KMS-11 (cell line): ENCODE data around the gene MLH3.

ENCODE experiments used
- H2AFZ ChIP-seq: fragments of 200-600 bp; sonication (generic); 2 replicates; pipeline ENCODE4 v1.6.1; 2016; ENCODE audit warnings: antibody characterized with exemption, mixed run types, low read depth
- H3K27ac ChIP-seq: fragments of 200-600 bp; sonication (generic); 2 replicates; pipeline ENCODE4 v1.6.1; 2016; ENCODE audit warnings: mild to moderate bottlenecking, mixed run types
- H3K27me3 ChIP-seq: fragments of 200-600 bp; sonication (generic); 2 replicates; pipeline ENCODE4 v1.6.1; 2017; ENCODE audit warnings: mild to moderate bottlenecking, low read depth, mixed run types, moderate library complexity; ENCODE audit not compliant: insufficient read depth
- H3K36me3 ChIP-seq: fragments of 200-600 bp; sonication (generic); 2 replicates; pipeline ENCODE4 v1.6.1; 2017; ENCODE audit warnings: mild to moderate bottlenecking, mixed run types; ENCODE audit not compliant: insufficient read depth
- H3K4me1 ChIP-seq: fragments of 200-600 bp; sonication (generic); 2 replicates; pipeline ENCODE4 v1.6.1; 2016; ENCODE audit warnings: mild to moderate bottlenecking, low read depth, mixed run types; ENCODE audit not compliant: poor library complexity, severe bottlenecking
- H3K4me2 ChIP-seq: fragments of 200-600 bp; sonication (generic); 2 replicates; pipeline ENCODE4 v1.7.0; 2016; ENCODE audit warnings: mild to moderate bottlenecking, mixed run types
- H3K4me3 ChIP-seq: fragments of 200-600 bp; sonication (generic); IDR thresholded peaks from 2 replicates; pipeline ENCODE4 v1.6.1; 2017; ENCODE audit warnings: low read depth, low read length, mixed read lengths; ENCODE audit not compliant: insufficient read depth
- H3K79me2 ChIP-seq: fragments of 200-600 bp; sonication (generic); 2 replicates; pipeline ENCODE4 v1.6.1; 2016; ENCODE audit warnings: low read depth, mixed run types; ENCODE audit not compliant: insufficient read depth
- H3K9ac ChIP-seq: fragments of 200-600 bp; sonication (generic); 2 replicates; pipeline ENCODE4 v1.6.1; 2016; ENCODE audit warnings: mild to moderate bottlenecking, mixed run types
- H4K20me1 ChIP-seq: fragments of 200-600 bp; sonication (generic); 2 replicates; pipeline ENCODE4 v1.6.1; 2016; ENCODE audit warnings: mild to moderate bottlenecking, mixed run types; ENCODE audit not compliant: insufficient read depth
- TF ChIP-seq, protein P1 (sequence below): fragments of 200-600 bp; sonication (generic); conservative IDR thresholded peaks from 2 replicates; pipeline ENCODE4 v1.6.1; 2017; ENCODE audit warnings: low read depth, mild to moderate bottlenecking, antibody characterized with exemption, low read length, moderate library complexity, mixed read lengths

Gene MLH3

DNA sequence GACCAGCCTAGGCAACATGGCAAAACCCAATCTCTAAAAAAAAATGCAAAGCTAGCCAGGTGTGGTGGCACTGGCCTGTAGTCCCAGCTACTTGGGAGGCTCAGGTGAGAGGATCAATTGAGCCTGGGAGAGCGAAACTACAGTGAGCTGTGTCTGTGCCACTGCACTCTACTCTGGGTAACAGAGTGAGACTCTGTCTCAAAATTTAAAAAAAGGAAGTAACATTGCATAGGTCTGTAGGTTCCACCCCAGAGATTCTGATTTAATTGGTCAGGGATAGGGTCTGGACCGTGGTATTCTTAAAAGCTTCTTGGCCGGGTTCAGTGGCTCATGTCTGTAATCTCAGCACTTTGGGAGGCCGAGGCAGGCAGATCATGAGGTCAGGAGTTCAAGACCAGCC lies 44.4 kb upstream of the MLH3 start:
- Histone ChIP-seq H3K4me2 (no peak overlapping the region), H3K4me1 (no peaks in the 10 kb centered on the region), H3K27ac (no peak overlapping the region), H3K27me3 (no peaks in the 10 kb centered on the region), H3K36me3 (no peaks in the 10 kb centered on the region), H3K4me3 (no peak overlapping the region), H2AFZ (no peak overlapping the region), H3K79me2 (no peaks in the 10 kb centered on the region), H3K9ac (no peak overlapping the region), H4K20me1 (no peaks in the 10 kb centered on the region)
- TF ChIP-seq, protein P1, sequence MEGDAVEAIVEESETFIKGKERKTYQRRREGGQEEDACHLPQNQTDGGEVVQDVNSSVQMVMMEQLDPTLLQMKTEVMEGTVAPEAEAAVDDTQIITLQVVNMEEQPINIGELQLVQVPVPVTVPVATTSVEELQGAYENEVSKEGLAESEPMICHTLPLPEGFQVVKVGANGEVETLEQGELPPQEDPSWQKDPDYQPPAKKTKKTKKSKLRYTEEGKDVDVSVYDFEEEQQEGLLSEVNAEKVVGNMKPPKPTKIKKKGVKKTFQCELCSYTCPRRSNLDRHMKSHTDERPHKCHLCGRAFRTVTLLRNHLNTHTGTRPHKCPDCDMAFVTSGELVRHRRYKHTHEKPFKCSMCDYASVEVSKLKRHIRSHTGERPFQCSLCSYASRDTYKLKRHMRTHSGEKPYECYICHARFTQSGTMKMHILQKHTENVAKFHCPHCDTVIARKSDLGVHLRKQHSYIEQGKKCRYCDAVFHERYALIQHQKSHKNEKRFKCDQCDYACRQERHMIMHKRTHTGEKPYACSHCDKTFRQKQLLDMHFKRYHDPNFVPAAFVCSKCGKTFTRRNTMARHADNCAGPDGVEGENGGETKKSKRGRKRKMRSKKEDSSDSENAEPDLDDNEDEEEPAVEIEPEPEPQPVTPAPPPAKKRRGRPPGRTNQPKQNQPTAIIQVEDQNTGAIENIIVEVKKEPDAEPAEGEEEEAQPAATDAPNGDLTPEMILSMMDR: no peak

DNA sequence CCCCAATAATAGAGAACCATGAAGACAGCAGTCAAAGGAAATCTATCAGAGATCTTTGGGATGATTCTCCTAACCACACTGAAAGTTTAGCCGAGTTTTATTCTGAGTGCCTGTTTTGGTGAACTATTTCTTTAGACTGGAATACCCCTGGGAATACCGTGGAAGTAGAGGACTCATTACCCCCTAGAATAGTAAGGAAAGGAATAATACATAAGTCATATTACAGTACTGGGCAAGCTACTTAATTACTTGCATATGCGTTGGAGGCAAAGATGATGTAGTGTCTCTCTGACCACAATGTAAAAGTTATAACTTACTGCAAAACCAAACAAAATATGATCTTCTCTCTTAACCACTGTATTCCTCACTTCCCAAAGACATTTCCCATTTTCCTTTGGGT lies 43.6 kb upstream of the MLH3 start:
- no peaks in the 10 kb centered on the region for H3K79me2 ChIP-seq
- no peaks in the 10 kb centered on the region for H3K36me3 ChIP-seq
- no peaks in the 10 kb centered on the region for H3K4me1 ChIP-seq
- H3K9ac ChIP-seq: no peak overlapping the region
- H3K4me2 ChIP-seq: no peak overlapping the region
- TF ChIP-seq, protein P1: no peak
- no peaks in the 10 kb centered on the region for H3K27me3 ChIP-seq
- no peak overlapping the region for H2AFZ ChIP-seq
- no peaks in the 10 kb centered on the region for H4K20me1 ChIP-seq
- no peak overlapping the region for H3K4me3 ChIP-seq
- no peak overlapping the region for H3K27ac ChIP-seq

GRCh38 chr14:75092698-75093097 lies 41.4 kb upstream of the MLH3 start:
- no peaks in the 10 kb centered on the region for H3K36me3 ChIP-seq

DNA sequence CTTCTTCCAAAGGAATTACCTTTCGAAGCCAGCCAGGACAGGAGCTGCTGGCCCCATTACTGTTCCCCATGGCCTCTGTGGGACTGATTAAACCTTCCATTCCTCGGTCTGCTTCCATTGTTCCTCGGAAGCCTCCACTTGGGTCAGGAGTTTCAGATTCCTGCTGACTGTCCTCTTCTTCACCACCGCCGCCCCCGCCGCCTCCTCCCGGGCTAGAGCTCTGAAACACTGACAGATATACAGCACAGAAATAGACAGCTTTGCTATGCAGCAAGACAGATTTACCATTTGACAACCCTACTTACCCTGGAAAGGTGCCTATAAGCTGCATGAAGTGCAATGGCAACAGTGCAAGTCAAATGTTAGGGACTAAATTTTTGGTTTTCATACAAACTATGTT lies 40.0 kb upstream of the MLH3 start:
- Histone ChIP-seq H4K20me1 (no peaks in the 10 kb centered on the region), H3K36me3 (no peaks in the 10 kb centered on the region), H3K27me3 (no peaks in the 10 kb centered on the region), H3K4me2 (no peak overlapping the region), H3K4me3 (no peak overlapping the region), H3K9ac (no peak overlapping the region), H3K27ac (no peak overlapping the region), H2AFZ (no peak overlapping the region), H3K79me2 (no peaks in the 10 kb centered on the region), H3K4me1 (no peaks in the 10 kb centered on the region)
- TF ChIP-seq, protein P1: no peak

More at GRCh38 chr14:75092698-75093097, 41.4 kb upstream of the MLH3 start:
- TF ChIP-seq, protein P1: no peak
- Histone ChIP-seq H4K20me1 (no peaks in the 10 kb centered on the region), H3K9ac (no peak overlapping the region), H3K27ac (no peak overlapping the region), H2AFZ (no peak overlapping the region), H3K27me3 (no peaks in the 10 kb centered on the region), H3K4me2 (no peak overlapping the region), H3K4me1 (no peaks in the 10 kb centered on the region), H3K79me2 (no peaks in the 10 kb centered on the region), H3K4me3 (no peak overlapping the region)
